Brain microvascular endothelial cell (primary cell): Measurements from ENCODE around the gene PITPNM2.

Experiments used
- DNase-seq: peaks from one replicate; pipeline ENCODE4 v3.0.0-alpha.2; 2020
- H3K27ac ChIP-seq: fragments of 250-450 bp; sonication (Bioruptor Pico); 2 replicates; pipeline ENCODE4 v1.5.1; 2020; ENCODE audit warnings: mild to moderate bottlenecking, moderate library complexity
- H3K27me3 ChIP-seq: fragments of 250-450 bp; sonication (Bioruptor Pico); replicated peaks from 2 replicates; pipeline ENCODE4 v1.5.1; 2020; ENCODE audit warnings: mild to moderate bottlenecking
- H3K36me3 ChIP-seq: fragments of 250-450 bp; sonication (Bioruptor Pico); replicated peaks from 2 replicates; pipeline ENCODE4 v1.5.1; 2020; ENCODE audit warnings: mild to moderate bottlenecking
- H3K4me3 ChIP-seq: 2 replicates; pipeline ENCODE4 v1.5.1; 2011; ENCODE audit warnings: low read depth, mild to moderate bottlenecking, control low read depth, low read length, moderate library complexity
- in situ Hi-C: cut with HindIII; loops from 2 replicates; pipeline ENCODE4 v1.10.0; 2017; ENCODE audit warnings: low sequenced_read_pairs, low pct_ligation_motif_present
- TF ChIP-seq, protein P1 (sequence below): IDR thresholded peaks from 2 replicates; pipeline ENCODE4 v1.5.1; 2011; ENCODE audit warnings: low read depth, mild to moderate bottlenecking, moderate library complexity, low read length, control low read depth, inconsistent platforms; ENCODE audit errors: missing control alignments

Gene PITPNM2

DNA sequence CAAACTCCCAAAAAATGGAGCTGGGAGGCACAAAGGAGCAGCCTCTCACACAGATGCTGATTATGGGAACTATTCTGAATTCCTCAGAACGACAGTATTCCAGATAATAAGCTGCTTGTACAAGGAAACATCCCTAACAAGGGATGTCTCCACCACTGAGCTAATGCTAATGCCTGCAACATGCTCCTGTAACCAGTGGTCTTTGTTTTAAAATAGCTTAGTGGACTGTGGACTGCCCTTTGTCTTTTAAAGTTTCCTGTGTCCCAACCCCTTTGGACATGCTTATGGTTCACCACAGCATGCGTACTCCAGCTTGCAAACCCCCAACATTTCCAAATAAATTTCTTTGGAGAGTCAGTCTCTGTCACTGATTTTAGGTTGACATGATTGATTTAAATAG lies 16.4 kb upstream of the PITPNM2 start:
- in situ Hi-C loops = no loop called here
- no peak for DNase-seq
- Histone ChIP-seq H3K27ac (no peak overlapping the region), H3K36me3 (peaks cover 8% of the 10 kb centered on the region), H3K27me3 (no peaks in the 10 kb centered on the region), H3K4me3 (no peak overlapping the region)
- TF ChIP-seq, protein P1, sequence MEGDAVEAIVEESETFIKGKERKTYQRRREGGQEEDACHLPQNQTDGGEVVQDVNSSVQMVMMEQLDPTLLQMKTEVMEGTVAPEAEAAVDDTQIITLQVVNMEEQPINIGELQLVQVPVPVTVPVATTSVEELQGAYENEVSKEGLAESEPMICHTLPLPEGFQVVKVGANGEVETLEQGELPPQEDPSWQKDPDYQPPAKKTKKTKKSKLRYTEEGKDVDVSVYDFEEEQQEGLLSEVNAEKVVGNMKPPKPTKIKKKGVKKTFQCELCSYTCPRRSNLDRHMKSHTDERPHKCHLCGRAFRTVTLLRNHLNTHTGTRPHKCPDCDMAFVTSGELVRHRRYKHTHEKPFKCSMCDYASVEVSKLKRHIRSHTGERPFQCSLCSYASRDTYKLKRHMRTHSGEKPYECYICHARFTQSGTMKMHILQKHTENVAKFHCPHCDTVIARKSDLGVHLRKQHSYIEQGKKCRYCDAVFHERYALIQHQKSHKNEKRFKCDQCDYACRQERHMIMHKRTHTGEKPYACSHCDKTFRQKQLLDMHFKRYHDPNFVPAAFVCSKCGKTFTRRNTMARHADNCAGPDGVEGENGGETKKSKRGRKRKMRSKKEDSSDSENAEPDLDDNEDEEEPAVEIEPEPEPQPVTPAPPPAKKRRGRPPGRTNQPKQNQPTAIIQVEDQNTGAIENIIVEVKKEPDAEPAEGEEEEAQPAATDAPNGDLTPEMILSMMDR = no peak

DNA sequence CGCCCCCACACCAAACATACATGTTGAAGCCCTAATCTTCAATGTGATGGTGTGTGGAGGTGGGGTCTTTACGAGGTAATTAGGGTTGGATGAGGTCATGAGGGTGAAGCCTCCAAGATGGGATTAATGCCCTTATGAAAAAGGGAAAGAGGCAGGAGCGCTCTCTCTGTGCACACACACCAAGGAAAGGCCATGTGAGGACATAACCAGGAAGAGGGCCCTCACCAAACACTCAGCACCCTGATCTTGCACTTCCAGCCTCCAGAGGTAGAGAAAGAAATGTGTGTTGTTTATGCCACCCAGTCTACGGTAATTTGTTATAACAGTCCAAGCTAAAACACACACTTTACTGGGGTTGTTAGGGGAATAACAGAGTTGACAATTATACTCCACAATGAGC lies 14.6 kb upstream of the PITPNM2 start:
- DNase-seq = no peak
- TF ChIP-seq, protein P1 = no peak
- Histone ChIP-seq H3K36me3 (peaks cover 8% of the 10 kb centered on the region), H3K4me3 (no peak overlapping the region), H3K27me3 (no peaks in the 10 kb centered on the region), H3K27ac (no peak overlapping the region)
- in situ Hi-C loops = no loop called here

DNA sequence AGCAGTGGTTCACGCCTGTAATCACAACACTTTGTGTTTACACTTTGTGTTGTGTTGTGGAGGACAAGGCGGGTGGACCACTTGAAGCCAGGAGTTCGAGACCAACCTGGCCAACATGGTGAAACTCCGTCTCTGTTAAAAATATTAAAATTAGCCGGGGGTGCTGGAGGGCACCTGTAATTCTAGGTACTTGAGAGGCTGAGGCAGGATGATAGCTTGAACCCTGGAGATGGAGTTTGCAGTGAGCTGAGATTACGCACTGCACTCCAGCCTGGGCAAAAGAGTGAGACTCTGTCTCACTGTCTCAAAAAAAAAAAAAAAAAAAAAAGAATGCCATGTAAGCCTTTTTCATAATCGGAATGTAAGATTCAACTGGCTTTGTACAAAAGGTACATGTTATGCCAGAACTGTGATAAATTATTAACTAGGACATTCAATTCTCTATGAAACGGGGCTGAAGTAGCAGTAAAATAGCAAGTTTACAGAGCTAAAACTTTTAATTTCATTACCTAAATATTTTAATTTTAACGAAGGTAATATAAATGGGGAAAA lies 13.9 kb upstream of the PITPNM2 start:
- Histone ChIP-seq H3K36me3 (peaks cover 8% of the 10 kb centered on the region), H3K4me3 (no peak overlapping the region), H3K27me3 (no peaks in the 10 kb centered on the region), H3K27ac (no peak overlapping the region)
- in situ Hi-C loops = no loop called here
- TF ChIP-seq, protein P1 = no peak
- no peak for DNase-seq

DNA sequence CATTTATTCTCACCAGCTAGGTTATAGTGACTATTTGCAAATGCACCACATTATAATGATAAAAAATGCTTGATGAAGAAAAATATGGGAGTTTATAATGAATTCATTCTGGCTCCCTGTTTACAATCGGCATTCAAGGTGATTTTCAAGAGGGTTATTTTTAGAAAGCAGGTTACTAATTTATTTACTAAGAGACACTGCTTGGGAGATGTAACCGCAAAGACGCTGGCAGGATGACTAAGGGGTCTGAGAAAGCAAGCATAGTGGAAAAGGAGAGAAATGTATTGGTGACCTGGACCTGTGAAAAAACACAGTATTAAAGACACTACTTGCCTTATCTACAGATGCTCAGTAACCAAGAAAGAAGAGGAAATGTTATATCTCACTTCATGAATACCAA lies 13.3 kb upstream of the PITPNM2 start:
- H3K36me3 ChIP-seq = peaks cover 8% of the 10 kb centered on the region
- H3K4me3 ChIP-seq = no peak overlapping the region

DNA sequence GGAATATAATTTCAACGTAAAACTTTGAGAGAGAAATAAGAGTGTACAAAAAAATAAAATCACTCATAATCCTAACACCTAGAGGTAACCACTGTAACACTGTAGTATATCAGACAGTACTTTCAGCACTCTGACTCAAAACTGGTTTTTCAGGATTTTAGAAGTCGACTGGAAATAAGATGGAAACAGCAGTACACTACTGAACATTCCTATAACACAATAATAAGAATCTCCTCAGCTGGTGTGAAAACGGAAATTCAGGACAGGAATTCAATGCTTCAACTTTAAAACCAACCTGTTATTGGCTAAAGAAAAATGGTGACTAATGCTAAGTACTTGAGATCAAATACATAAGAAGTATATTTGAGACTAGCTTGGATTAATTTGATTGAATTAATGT lies 12.3 kb upstream of the PITPNM2 start:
- no peak overlapping the region for H3K27ac ChIP-seq
- in situ Hi-C loops = no loop called here
- peaks cover 8% of the 10 kb centered on the region for H3K36me3 ChIP-seq
- no peak for DNase-seq
- no peak overlapping the region for H3K4me3 ChIP-seq
- H3K27me3 ChIP-seq = no peaks in the 10 kb centered on the region
- TF ChIP-seq, protein P1 = no peak

More for the DNA sequence above, 13.3 kb upstream of the PITPNM2 start:
- H3K27me3 ChIP-seq = no peaks in the 10 kb centered on the region
- DNase-seq = no peak
- in situ Hi-C loops = no loop called here
- TF ChIP-seq, protein P1 = no peak
- no peak overlapping the region for H3K27ac ChIP-seq
